NCI-H748 (cell line): ENCODE data around the gene C1orf21.
A peak's percentile ranks its signal among the peaks of the same experiment; 100 is the strongest.

Experiments used
- DNase-seq: peaks from one replicate; lab custom pipeline; 2025; ENCODE audit not compliant: unreplicated experiment; lab: John Stamatoyannopoulos, UW

The C1orf21 gene

GRCh38 chr1:184552446-184552845, 165.6 kb downstream of the C1orf21 start:
- DNase-seq: no peak

- DNase-seq: no peak
Observed at GRCh38 chr1:184553845-184554244, 167.0 kb downstream of the C1orf21 start.

GRCh38 chr1:184555665-184556641, 169.1 kb downstream of the C1orf21 start:
- peak; percentile 46 for DNase-seq

GRCh38 chr1:184556665-184557064, 169.8 kb downstream of the C1orf21 start:
- DNase-seq: no peak

- no peak for DNase-seq
Observed at GRCh38 chr1:184557423-184558347, 170.9 kb downstream of the C1orf21 start.

- DNase-seq: no peak
Observed at GRCh38 chr1:184558691-184559090, 171.9 kb downstream of the C1orf21 start.

GRCh38 chr1:184559117-184559713, 172.4 kb downstream of the C1orf21 start:
- DNase-seq: no peak

GRCh38 chr1:184562806-184563205, 176.0 kb downstream of the C1orf21 start:
- DNase-seq: peak; percentile 16

GRCh38 chr1:184563308-184563707, 176.5 kb downstream of the C1orf21 start:
- peak; percentile 28 for DNase-seq

GRCh38 chr1:184567009-184567408, 180.2 kb downstream of the C1orf21 start:
- no peak for DNase-seq

GRCh38 chr1:184567637-184568036, 180.8 kb downstream of the C1orf21 start:
- no peak for DNase-seq

- DNase-seq: no peak
Observed at GRCh38 chr1:184568148-184568547, 181.3 kb downstream of the C1orf21 start.

- no peak for DNase-seq
Observed at GRCh38 chr1:184569106-184569505, 182.3 kb downstream of the C1orf21 start.

- DNase-seq: no peak
Observed at GRCh38 chr1:184574588-184574987, 187.8 kb downstream of the C1orf21 start.

GRCh38 chr1:184576822-184577221, 190.0 kb downstream of the C1orf21 start:
- DNase-seq: no peak

GRCh38 chr1:184577319-184577718, 190.5 kb downstream of the C1orf21 start:
- DNase-seq: no peak

- no peak for DNase-seq
Observed at GRCh38 chr1:184582411-184582810, 195.6 kb downstream of the C1orf21 start.

GRCh38 chr1:184583849-184584248, 197.0 kb downstream of the C1orf21 start:
- no peak for DNase-seq

- DNase-seq: no peak
Observed at GRCh38 chr1:184588701-184589100, 201.9 kb downstream of the C1orf21 start.

- DNase-seq: no peak
Observed at GRCh38 chr1:184590163-184590750, 203.4 kb downstream of the C1orf21 start.

- DNase-seq: no peak
Observed at GRCh38 chr1:184593597-184593996, 206.8 kb downstream of the C1orf21 start.
